ENCODE data around the gene USH2A. TPM values are rescaled to one million over a fixed set of nuclear protein-coding genes. Genes with fewer than 3 reads are reported as not detected.

The USH2A gene
- total RNA-seq, 1 donor from 2014 or later = not detected

- TF ChIP-seq CTCF (IDR thresholded peaks at IDR 0.05) = no peak
- H3K4me3 ChIP-seq = no peak overlapping the region
- no peaks in the 10 kb centered on the region for H3K9me3 ChIP-seq
- intact Hi-C loops (cut with DNase I) = no loop called here
- H3K4me1 ChIP-seq = no peaks in the 10 kb centered on the region
- no peaks in the 10 kb centered on the region for H3K36me3 ChIP-seq
- DNase-seq = no peak
- no peaks in the 10 kb centered on the region for H3K27me3 ChIP-seq (ENCODE audit: low read depth)
- H3K27ac ChIP-seq = no peak overlapping the region
- ATAC-seq = no peak
Observed at GRCh38 chr1:215890438-215890837, 532.8 kb downstream of the USH2A start.

DNA sequence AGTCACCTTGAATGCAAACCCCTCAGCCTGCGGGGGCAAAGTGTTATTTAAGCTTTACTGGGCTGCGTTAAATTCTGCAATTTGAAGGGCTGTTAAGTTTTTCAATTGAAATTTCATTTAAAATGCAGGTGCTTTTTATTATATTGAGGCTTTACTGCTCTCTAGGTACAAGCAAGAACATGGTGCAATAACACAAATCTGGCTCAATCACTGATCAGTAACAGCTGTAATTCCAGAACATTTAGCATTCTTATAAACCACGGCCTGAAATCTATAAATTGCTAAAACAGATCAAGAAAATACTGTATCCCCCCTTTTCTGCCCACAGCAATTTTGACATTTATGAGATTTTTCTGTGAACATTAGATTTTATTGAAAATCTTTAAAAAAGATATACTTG, 533.4 kb downstream of the USH2A start:
- no peak for DNase-seq
- Histone ChIP-seq H3K27me3 (ENCODE audit: low read depth) (no peaks in the 10 kb centered on the region), H3K4me3 (no peak overlapping the region), H3K27ac (no peak overlapping the region), H3K9me3 (no peaks in the 10 kb centered on the region), H3K36me3 (no peaks in the 10 kb centered on the region), H3K4me1 (no peaks in the 10 kb centered on the region)
- no peak for TF ChIP-seq CTCF (IDR thresholded peaks at IDR 0.05)
- ATAC-seq = no peak
- intact Hi-C loops (cut with DNase I) = no loop called here

GRCh38 chr1:215888159-215888558, 535.1 kb downstream of the USH2A start:
- TF ChIP-seq CTCF (IDR thresholded peaks at IDR 0.05) = no peak
- no peaks in the 10 kb centered on the region for H3K27me3 ChIP-seq (ENCODE audit: low read depth)
- H3K27ac ChIP-seq = no peak overlapping the region
- DNase-seq (no peak), ATAC-seq (no peak)
- H3K36me3 ChIP-seq = no peaks in the 10 kb centered on the region
- intact Hi-C loops (cut with DNase I) = no loop called here
- no peaks in the 10 kb centered on the region for H3K4me1 ChIP-seq
- no peaks in the 10 kb centered on the region for H3K9me3 ChIP-seq
- H3K4me3 ChIP-seq = no peak overlapping the region

DNA sequence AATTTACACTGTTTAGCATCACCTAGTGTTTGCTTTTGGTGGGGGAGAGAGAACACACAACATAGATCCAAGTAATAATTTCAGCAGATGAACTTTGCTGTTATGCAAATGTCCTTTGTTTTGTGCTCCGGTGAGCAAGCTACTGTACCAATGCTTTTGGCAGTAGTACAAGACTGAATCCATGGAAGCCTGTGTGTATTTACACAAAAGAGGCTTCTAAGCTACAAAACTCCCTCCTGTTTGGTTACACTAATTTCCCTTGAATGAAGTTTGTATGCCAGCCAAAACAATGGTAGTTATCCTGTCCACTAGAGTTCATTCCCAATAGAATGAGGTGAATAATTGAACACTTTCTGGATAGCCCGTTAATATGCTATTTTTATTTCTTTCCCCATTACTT, 535.6 kb downstream of the USH2A start:
- Histone ChIP-seq H3K36me3 (no peaks in the 10 kb centered on the region), H3K27ac (no peak overlapping the region), H3K9me3 (no peaks in the 10 kb centered on the region), H3K27me3 (ENCODE audit: low read depth) (no peaks in the 10 kb centered on the region), H3K4me3 (no peak overlapping the region), H3K4me1 (no peaks in the 10 kb centered on the region)
- DNase-seq (no peak), ATAC-seq (no peak)
- TF ChIP-seq CTCF (IDR thresholded peaks at IDR 0.05) = no peak
- intact Hi-C loops (cut with DNase I) = no loop called here

GRCh38 chr1:215883004-215883403, 540.2 kb downstream of the USH2A start:
- no peak for TF ChIP-seq CTCF (IDR thresholded peaks at IDR 0.05)
- Histone ChIP-seq H3K4me1 (no peaks in the 10 kb centered on the region), H3K9me3 (no peaks in the 10 kb centered on the region), H3K4me3 (no peak overlapping the region), H3K27me3 (ENCODE audit: low read depth) (no peaks in the 10 kb centered on the region), H3K36me3 (no peaks in the 10 kb centered on the region), H3K27ac (no peak overlapping the region)
- intact Hi-C loops (cut with DNase I) = no loop called here
- ATAC-seq (no peak), DNase-seq (no peak)

DNA sequence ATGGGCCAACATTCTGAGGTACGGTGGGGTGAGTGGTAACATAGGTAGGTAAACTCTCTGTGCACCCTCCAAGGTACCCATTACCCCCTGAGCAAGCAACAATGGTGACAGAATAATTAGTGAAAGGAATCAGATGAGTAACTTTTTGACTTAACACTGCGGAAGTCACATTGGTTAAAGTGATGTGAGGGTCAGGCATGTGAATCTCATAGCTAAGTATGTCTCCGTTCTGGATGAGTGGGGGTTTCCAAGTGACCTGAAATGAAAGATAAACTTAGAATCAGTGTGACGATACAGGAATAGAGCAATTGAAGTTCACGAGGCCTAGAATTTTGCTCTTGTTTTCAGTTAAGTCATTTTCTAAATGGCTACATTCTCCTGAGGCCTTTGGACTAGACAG, 544.4 kb downstream of the USH2A start:
- intact Hi-C loops (cut with DNase I) = no loop called here
- no peak for TF ChIP-seq CTCF (IDR thresholded peaks at IDR 0.05)
- no peak overlapping the region for H3K4me3 ChIP-seq

More for the DNA sequence above, 544.4 kb downstream of the USH2A start:
- Histone ChIP-seq H3K4me1 (no peaks in the 10 kb centered on the region), H3K36me3 (no peaks in the 10 kb centered on the region), H3K27ac (no peak overlapping the region), H3K27me3 (ENCODE audit: low read depth) (no peaks in the 10 kb centered on the region), H3K9me3 (no peaks in the 10 kb centered on the region)
- no peak for ATAC-seq
- no peak for DNase-seq

All from lower lobe of right lung (tissue), 2 donors.